Testis (tissue), 2 donors: ENCODE measurements around the gene CORO1C.

Experiments
- CTCF ChIP-seq, 3 experiments: fragments of 450-650 bp in 2 of 3; fragments of 200-600 bp in 1 of 3; sonication (generic) in 1 of 3; IDR thresholded peaks; one replicate each; pipeline ENCODE4 v1.5.1; 2016 to 2019; ENCODE audit warnings: antibody characterized with exemption in 3 of 3, mild to moderate bottlenecking in 2 of 3, moderate library complexity in 1 of 3
- POLR2A ChIP-seq: fragments of 450-650 bp; IDR thresholded peaks from one replicate; pipeline ENCODE4 v1.6.1; 2017; ENCODE audit warnings: antibody characterized with exemption, mild to moderate bottlenecking, moderate library complexity

GRCh38 chr12:108728820-108729611 is 2.3 kb downstream of the CORO1C start:
- no peak for TF ChIP-seq CTCF (IDR thresholded peaks at IDR 0.05)
- TF ChIP-seq POLR2A, result no peak
